Measurements from ENCODE around the gene MAP7D1.
A peak's percentile ranks its signal among the peaks of the same experiment; 100 is the strongest.

MAP7D1 gene

DNA sequence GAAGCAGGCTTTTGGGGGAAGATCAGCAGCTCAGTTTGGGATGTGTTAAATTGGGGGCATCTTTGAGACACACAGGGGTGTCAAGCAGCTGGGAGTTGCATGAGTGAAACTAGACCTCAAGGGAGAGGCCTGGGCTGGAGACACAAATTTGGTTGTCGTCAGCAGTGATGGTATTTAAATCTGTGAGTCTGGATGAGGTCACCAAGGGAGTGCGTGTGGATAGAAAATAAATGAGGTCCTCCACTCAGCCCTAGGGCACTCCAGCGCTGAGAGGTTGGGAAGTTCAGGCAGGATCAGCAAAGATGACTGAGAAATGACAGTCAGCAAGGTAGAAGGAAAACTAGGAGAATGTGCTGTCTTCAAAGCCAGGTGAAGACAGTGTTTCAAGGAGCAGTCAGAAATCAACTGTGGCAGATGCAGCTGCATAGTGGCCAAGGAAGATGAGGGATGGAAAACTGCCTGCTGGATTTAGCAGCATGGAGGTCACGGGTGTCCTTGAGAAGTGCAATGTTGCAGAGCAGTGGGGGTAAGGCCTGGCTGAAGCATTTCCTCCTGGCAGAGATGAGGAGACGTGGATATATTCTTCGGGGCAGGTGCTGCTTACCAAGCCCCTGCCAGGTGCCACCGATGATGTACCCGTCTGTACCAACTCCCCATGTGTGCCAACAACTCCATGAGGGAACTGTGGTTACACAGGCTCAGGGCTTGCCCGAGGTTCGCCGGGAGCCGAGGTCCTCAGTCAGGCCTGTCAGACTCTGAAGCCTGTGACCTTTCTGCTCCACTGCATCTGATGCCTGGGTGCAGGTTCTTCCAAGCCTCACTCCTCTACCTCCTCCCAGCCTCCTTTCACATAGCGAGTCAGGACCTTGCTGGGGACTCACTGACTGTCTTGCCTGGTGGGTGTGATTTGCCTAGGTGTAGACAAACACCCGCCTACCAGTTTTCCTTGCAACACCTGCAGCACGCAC is 11.3 kb downstream of the MAP7D1 start:
- Mint-ChIP-seq H3K27ac (peak overlapping the region; percentile 6), H3K36me3 (peaks cover 23% of the 10 kb centered on the region), H3K9me3 (no peaks in the 10 kb centered on the region), H3K4me1 (peaks cover 29% of the 10 kb centered on the region), H3K27me3 (no peaks in the 10 kb centered on the region), H3K4me3 (no peak overlapping the region)
- ATAC-seq = no peak

DNA sequence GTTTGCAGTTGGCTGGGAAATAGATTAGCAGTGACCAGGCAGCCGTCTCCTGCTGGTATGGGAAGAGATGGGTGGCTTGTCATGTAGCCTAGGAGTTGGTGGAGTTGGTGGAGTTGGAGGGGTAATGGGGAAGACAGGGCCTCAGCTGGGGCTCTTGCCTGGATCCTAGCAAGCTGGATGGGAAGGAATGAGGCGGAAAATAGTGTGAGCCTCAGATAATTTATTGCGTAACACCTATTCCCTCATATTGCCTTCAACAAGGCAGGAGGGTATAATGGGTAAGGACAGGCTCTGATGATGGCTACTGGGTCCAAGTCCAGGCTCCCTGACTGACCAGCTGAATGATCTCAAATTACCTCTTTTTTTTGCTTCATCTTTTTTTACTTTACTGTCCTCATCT is 12.6 kb downstream of the MAP7D1 start:
- no peak for ATAC-seq
- Mint-ChIP-seq H3K4me1 (peaks cover 20% of the 10 kb centered on the region), H3K9me3 (no peaks in the 10 kb centered on the region), H3K36me3 (peaks cover 33% of the 10 kb centered on the region), H3K27me3 (no peaks in the 10 kb centered on the region), H3K27ac (no peak overlapping the region), H3K4me3 (no peak overlapping the region)

DNA sequence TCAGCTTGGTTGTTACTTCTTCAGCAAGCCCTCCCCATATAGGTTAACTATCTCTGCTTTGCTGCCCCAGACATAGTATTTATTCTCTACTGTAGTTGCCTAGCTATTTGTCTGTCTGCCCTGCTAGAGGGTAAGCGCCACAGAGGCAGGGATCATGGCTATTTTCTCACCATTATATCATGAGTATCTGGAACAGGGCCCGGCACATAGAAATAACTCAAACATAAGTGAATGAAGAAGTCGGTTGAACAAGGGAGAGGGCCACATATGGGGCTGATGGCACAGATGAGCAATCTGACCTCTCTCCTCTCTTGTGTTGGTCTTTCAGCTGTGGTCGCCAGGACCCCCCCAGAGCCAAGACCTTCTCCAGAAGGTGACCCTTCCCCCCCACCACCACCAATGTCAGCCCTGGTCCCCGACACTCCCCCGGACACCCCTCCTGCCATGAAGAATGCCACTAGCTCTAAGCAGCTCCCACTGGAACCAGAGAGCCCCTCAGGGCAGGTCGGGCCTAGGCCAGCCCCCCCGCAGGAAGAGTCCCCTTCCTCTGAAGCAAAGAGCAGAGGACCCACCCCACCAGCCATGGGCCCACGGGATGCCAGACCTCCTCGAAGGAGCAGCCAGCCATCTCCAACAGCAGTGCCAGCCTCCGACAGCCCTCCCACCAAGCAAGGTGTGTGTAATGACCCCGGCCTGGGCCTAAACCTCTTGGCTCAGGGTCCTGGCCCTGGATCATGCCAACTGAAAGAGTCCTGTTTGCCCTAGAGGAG is 14.9 kb downstream of the MAP7D1 start:
- peaks cover 30% of the 10 kb centered on the region for H3K4me1 Mint-ChIP-seq
- H3K27ac Mint-ChIP-seq = no peak overlapping the region
- H3K36me3 Mint-ChIP-seq = peaks cover 41% of the 10 kb centered on the region
- no peaks in the 10 kb centered on the region for H3K27me3 Mint-ChIP-seq
- ATAC-seq = no peak
- no peaks in the 10 kb centered on the region for H3K9me3 Mint-ChIP-seq
- no peak overlapping the region for H3K4me3 Mint-ChIP-seq

DNA sequence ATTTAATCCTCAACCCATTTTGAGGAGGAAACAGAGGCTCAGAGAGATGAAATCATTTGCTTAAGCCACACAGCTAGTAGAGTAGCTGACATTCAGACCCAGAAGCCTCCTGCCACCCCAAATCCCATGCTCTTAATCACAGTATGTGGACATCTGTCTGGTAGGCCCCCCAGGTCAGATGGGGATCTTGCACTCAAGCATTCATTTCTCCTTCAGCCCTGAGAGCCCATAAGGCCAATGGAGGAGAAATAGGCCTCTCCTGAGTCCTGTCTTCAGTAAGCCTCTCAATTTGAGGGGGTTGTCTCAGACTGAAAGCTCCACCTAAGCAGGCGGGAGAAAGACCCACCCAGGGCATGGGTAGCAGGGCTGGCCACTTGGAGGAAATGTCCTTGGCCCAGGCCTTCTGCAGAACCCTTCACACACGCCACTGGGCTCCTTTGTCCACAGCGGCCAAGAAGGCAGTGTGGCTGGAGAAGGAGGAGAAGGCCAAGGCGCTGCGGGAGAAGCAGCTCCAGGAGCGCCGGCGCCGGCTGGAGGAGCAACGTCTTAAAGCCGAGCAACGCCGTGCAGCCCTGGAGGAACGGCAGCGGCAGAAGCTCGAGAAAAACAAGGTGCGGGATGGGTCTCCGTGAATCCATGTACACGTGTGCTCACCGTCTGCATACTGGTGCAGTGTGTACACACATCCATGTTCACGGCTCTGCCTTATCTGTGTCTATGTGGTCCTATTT is 16.2 kb downstream of the MAP7D1 start:
- Mint-ChIP-seq H3K27ac (no peak overlapping the region), H3K4me3 (no peak overlapping the region), H3K9me3 (no peaks in the 10 kb centered on the region), H3K27me3 (no peaks in the 10 kb centered on the region), H3K4me1 (peaks cover 21% of the 10 kb centered on the region), H3K36me3 (peaks cover 37% of the 10 kb centered on the region)
- ATAC-seq = no peak

DNA sequence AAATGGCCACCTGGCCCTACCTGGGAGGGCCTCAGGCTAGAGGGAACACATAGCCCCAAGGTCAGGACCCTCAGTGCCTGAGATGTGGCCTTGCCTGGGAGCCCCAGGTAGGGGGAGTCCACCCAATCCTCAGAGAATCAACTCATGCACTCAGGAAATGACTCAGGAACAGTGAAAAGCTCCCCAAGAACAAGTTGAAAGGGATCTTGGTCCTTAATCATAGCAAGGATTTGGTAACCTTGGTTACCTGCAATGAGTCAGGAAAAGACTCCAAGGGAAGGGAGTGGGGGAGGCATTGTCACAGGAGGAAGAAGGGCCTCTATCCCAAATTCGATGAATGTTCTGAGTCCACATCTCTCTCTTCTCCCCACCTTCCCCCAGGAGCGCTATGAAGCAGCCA is 17.0 kb downstream of the MAP7D1 start:
- no peaks in the 10 kb centered on the region for H3K9me3 Mint-ChIP-seq
- ATAC-seq = no peak
- H3K27me3 Mint-ChIP-seq = no peaks in the 10 kb centered on the region
- peaks cover 44% of the 10 kb centered on the region for H3K36me3 Mint-ChIP-seq
- no peak overlapping the region for H3K4me3 Mint-ChIP-seq
- peaks cover 19% of the 10 kb centered on the region for H3K4me1 Mint-ChIP-seq
- no peak overlapping the region for H3K27ac Mint-ChIP-seq

DNA sequence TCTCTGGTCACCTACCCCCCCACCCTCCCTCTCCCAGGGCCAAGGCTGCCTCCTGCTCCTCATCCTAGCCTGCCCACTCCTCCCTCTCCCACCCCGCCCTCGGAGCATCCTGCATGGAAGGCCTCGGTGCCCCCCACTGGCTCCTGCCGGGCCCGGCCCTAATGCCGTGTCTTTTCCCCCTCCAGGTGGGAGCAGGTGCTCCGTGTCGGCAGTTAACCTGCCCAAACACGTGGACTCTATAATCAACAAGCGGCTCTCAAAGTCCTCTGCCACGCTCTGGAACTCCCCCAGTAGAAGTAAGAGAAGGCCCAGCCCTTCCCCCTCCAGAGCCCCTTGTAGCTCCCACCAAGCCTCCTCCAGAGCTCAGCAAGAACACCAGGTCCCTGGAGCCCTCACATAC is 18.8 kb downstream of the MAP7D1 start:
- no peaks in the 10 kb centered on the region for H3K9me3 Mint-ChIP-seq
- H3K36me3 Mint-ChIP-seq = peaks cover 62% of the 10 kb centered on the region
- H3K27me3 Mint-ChIP-seq = no peaks in the 10 kb centered on the region
- H3K27ac Mint-ChIP-seq = peak overlapping the region; percentile 81
- no peak for ATAC-seq
- H3K4me1 Mint-ChIP-seq = peaks cover 19% of the 10 kb centered on the region
- no peak overlapping the region for H3K4me3 Mint-ChIP-seq

DNA sequence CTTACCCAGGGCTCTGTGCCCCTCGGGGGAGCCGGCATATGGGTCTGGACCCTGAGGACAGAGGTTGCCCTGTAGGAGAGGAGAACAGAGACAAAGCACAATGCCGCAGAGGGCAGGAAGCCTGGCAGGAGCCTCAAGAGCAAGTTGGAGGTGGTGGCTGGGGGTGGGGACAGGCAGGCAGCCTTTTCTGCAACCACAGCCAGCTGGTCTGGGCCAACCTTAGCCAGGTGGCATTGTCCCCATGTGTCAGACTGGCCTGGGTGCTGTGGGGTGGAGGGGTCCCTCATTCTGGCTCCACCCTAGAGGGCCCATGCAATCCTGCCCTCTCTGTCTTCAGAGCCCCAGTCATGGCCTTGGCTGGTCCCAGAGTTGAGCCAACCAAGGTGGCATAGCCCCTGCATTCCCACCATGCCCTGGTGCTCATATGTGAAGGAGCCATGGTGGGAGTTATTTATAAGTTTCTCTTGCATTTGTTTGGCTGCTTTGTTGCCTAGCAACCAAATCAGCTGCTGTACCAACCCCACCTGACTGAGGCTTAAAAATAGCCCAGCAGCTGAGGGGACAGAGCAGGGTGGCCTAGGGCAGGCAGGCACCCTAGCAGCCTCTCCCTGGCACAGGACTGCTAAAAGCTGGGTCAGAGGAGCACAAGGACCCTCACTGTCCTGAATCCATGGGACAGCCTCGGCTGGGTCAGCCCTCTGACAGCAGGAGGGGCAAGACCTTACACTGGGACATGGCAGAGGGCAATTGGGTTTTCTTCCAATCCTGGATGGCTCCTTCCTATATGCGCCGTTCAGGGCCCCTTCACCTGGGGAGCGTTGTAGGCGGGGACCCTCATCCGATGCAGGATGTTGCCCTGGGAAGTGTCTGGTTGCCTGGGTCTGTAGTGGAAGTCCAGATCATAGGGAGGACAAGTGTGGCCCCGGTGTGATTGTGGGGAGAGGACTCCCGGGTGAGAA is 19.5 kb downstream of the MAP7D1 start:
- H3K27ac Mint-ChIP-seq = peak overlapping the region; percentile 81

DNA sequence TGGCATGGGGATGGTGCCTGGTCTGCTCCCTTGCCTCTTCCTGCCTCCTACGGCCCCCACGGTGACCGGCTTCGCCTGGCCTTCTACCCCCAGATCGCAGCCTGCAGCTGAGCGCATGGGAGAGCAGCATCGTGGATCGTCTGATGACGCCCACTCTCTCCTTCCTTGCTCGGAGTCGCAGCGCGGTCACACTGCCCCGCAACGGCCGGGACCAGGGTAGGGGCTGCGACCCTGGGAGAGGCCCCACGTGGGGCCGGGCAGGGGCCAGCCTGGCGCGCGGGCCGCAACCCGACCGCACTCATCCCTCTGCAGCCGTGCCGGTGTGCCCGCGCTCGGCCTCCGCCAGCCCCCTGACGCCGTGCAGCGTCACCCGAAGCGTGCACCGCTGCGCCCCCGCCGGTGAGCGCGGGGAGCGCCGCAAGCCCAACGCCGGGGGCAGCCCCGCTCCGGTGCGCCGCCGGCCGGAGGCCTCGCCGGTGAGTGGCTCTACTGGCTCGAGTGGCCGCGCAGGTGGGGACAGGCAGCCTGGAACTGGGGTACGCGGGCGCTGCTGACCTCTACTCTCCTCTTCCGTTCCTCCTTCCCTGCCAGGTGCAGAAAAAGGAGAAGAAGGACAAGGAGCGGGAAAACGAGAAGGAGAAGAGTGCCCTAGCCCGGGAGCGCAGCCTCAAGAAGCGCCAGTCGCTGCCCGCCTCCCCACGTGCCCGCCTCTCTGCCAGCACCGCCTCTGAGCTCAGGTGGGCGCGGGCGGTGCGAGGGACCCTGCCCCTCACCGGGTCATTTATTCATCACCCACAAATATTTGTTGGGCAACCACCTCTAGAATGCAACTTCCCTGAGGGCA is 20.4 kb downstream of the MAP7D1 start:
- no peaks in the 10 kb centered on the region for H3K27me3 Mint-ChIP-seq

More for the DNA sequence above, 19.5 kb downstream of the MAP7D1 start:
- no peaks in the 10 kb centered on the region for H3K27me3 Mint-ChIP-seq
- no peaks in the 10 kb centered on the region for H3K9me3 Mint-ChIP-seq
- peak; percentile 54 for ATAC-seq
- H3K36me3 Mint-ChIP-seq = peaks cover 69% of the 10 kb centered on the region
- no peak overlapping the region for H3K4me3 Mint-ChIP-seq
- peaks cover 19% of the 10 kb centered on the region for H3K4me1 Mint-ChIP-seq

DNA sequence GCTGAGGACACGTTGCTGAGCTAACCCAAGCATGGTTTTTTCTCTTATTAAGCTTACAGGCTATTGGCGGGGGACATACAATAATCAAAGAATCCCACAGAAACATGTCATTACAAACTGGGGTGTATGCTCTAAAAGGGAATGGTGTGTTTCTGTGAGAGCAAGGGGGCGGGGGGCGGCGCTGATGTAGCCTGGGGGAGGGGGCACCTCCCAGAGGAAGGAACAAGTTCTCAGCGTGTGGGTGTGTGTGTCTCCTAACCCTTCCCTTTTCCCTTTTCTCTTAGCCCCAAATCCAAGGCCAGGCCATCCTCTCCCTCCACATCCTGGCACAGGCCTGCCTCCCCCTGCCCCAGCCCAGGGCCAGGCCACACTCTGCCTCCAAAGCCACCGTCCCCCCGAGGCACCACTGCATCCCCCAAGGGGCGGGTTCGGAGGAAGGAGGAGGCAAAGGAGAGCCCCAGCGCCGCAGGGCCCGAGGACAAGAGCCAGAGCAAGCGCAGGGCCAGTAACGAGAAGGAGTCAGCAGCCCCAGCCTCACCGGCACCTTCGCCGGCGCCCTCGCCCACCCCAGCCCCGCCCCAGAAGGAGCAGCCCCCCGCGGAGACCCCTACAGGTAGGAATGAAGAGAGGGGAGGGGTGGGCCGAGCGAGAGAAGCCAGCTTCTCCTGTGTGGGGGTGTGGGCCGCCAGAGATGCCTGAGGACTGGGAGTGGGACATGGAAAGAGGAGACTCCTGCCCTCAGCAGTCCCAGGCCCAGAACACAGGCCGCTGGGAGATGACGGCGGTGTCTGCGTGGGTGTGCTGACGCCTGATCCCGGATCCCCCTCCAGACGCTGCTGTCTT is 21.9 kb downstream of the MAP7D1 start:
- Mint-ChIP-seq H3K9me3 (no peaks in the 10 kb centered on the region), H3K4me3 (no peak overlapping the region), H3K36me3 (peaks cover 73% of the 10 kb centered on the region), H3K27ac (no peak overlapping the region), H3K27me3 (no peaks in the 10 kb centered on the region), H3K4me1 (peaks cover 19% of the 10 kb centered on the region)
- no peak for ATAC-seq

More for the DNA sequence above, 20.4 kb downstream of the MAP7D1 start:
- H3K27ac Mint-ChIP-seq = no peak overlapping the region
- peaks cover 19% of the 10 kb centered on the region for H3K4me1 Mint-ChIP-seq
- no peak overlapping the region for H3K4me3 Mint-ChIP-seq
- H3K9me3 Mint-ChIP-seq = no peaks in the 10 kb centered on the region
- peak; percentile 55 for ATAC-seq
- peaks cover 73% of the 10 kb centered on the region for H3K36me3 Mint-ChIP-seq

DNA sequence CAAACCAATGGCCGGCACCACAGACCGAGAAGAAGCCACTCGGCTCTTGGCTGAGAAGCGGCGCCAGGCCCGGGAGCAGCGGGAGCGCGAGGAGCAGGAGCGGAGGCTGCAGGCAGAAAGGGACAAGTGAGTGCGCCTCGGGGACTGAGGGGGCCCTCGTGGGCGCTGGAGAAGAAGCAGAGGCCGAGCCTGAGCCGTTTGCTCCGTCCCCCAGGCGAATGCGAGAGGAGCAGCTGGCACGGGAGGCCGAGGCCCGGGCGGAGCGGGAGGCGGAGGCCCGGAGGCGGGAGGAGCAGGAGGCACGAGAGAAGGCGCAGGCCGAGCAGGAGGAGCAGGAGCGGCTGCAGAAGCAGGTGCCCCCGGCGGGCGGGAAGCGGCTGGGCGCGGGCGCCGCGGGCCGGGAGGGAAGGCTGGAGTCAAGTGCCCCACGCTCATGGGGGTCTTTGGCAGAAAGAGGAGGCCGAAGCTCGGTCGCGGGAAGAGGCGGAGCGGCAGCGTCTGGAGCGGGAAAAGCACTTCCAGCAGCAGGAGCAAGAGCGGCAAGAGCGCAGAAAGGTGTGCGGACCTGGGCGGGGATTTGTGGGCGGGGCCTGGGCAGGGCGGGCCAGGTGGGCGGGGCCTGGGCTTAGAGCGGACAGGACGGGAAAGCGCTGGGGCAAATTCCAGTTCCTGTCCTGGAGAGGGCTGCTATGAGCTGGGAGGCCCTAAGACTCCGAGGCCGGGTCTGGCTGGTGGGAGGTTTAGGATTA is 22.7 kb downstream of the MAP7D1 start:
- no peaks in the 10 kb centered on the region for H3K9me3 Mint-ChIP-seq
- peaks cover 19% of the 10 kb centered on the region for H3K4me1 Mint-ChIP-seq
- ATAC-seq = no peak
- no peak overlapping the region for H3K4me3 Mint-ChIP-seq
- H3K27ac Mint-ChIP-seq = no peak overlapping the region
- no peaks in the 10 kb centered on the region for H3K27me3 Mint-ChIP-seq
- H3K36me3 Mint-ChIP-seq = peaks cover 65% of the 10 kb centered on the region

DNA sequence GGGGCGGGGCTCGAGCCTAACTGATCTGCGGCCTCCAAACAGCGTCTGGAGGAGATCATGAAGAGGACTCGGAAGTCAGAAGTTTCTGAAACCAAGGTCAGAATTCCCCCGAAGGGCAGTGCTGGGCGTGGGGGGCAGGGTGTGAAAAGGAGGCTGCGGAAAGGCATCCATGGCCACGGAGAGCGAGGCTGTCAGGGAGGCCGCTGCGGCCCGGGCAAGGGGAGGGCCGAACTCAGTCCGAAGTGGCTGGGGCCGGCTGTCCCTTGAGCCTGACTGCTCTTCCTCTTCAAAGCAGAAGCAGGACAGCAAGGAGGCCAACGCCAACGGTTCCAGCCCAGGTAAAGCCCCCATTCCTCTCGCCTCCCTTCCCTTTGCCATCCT is 23.2 kb downstream of the MAP7D1 start:
- no peak overlapping the region for H3K4me3 Mint-ChIP-seq
- ATAC-seq = no peak
- H3K4me1 Mint-ChIP-seq = peaks cover 13% of the 10 kb centered on the region
- H3K27ac Mint-ChIP-seq = no peak overlapping the region
- no peaks in the 10 kb centered on the region for H3K9me3 Mint-ChIP-seq
- H3K36me3 Mint-ChIP-seq = peaks cover 59% of the 10 kb centered on the region
- H3K27me3 Mint-ChIP-seq = no peaks in the 10 kb centered on the region

DNA sequence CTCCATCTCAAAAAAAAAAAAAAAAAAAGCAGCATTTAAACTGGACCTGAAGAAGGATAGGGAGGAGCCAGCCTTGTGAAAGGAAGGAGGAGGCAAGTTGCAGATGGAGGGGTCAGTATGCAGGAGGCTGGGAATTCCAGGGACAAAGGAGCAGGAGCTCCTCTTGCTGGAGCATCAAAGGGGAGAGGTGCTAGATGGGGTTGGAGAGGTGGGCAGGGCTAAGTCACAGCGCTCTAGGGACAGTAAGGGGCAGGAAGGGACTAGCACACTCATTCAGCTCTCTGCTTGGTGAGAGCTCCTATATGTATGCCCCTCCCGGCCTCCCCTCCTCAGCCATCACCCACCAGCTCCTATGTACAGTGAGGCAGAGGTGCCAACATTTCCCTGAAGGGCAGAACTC is 26.8 kb downstream of the MAP7D1 start:
- no peak for ATAC-seq
- no peaks in the 10 kb centered on the region for H3K9me3 Mint-ChIP-seq
- no peak overlapping the region for H3K4me3 Mint-ChIP-seq
- peaks cover 39% of the 10 kb centered on the region for H3K36me3 Mint-ChIP-seq
- no peaks in the 10 kb centered on the region for H3K27me3 Mint-ChIP-seq
- no peak overlapping the region for H3K27ac Mint-ChIP-seq
- peaks cover under 1% of the 10 kb centered on the region for H3K4me1 Mint-ChIP-seq

Measured in stimulated activated memory B cell treated with anti-CD40 and anti-IgM and Interleukin-4, amounts not matched to agents 10 μg/mL and 1 μg/mL and 100 μg/mL, for 72 hours (primary cell).